Hepatocyte (in vitro differentiated cells): ENCODE results near the gene IGFL2. TPM values are rescaled to one million over a fixed set of nuclear protein-coding genes. Genes with fewer than 3 reads are reported as not detected.

Source experiments
- DNase-seq: peaks from one replicate; pipeline ENCODE4 v3.0.0-alpha.2; 2016; ENCODE audit warnings: low spot score
- H2AFZ ChIP-seq: fragments of 200-600 bp; sonication (generic); 2 replicates; pipeline ENCODE4 v1.6.0; 2016; ENCODE audit warnings: antibody characterized with exemption, mild to moderate bottlenecking
- H3K27ac ChIP-seq: fragments of 200-600 bp; sonication (generic); 2 replicates; pipeline ENCODE4 v1.5.1; 2016; ENCODE audit warnings: mild to moderate bottlenecking
- H3K27me3 ChIP-seq: fragments of 200-600 bp; sonication (generic); 2 replicates; pipeline ENCODE4 v1.6.1; 2016
- H3K36me3 ChIP-seq: fragments of 200-600 bp; sonication (generic); replicated peaks from 2 replicates; pipeline ENCODE4 v1.5.1; 2016; ENCODE audit warnings: low read depth; ENCODE audit not compliant: insufficient read depth
- H3K4me1 ChIP-seq: fragments of 200-600 bp; sonication (generic); 2 replicates; pipeline ENCODE4 v1.5.1; 2016; ENCODE audit warnings: mild to moderate bottlenecking, moderate library complexity; ENCODE audit not compliant: insufficient read depth
- H3K4me2 ChIP-seq: fragments of 200-600 bp; sonication (generic); 2 replicates; pipeline ENCODE4 v1.6.0; 2016
- H3K4me3 ChIP-seq: fragments of 200-600 bp; sonication (generic); 2 replicates; pipeline ENCODE4 v1.5.1; 2016; ENCODE audit warnings: mild to moderate bottlenecking
- H3K79me2 ChIP-seq: fragments of 200-600 bp; sonication (generic); 2 replicates; pipeline ENCODE4 v1.6.0; 2017; ENCODE audit warnings: mild to moderate bottlenecking
- H3K9me2 ChIP-seq: fragments of 200-600 bp; sonication (generic); replicated peaks from 2 replicates; pipeline ENCODE4 v1.6.0; 2017; ENCODE audit warnings: mild to moderate bottlenecking; ENCODE audit not compliant: insufficient read depth
- H3K9me3 ChIP-seq: fragments of 200-600 bp; sonication (generic); 2 replicates; pipeline ENCODE4 v1.5.1; 2016; ENCODE audit warnings: low read depth, mild to moderate bottlenecking
- H4K20me1 ChIP-seq: fragments of 200-600 bp; sonication (generic); 2 replicates; pipeline ENCODE4 v1.6.0; 2016; ENCODE audit warnings: mild to moderate bottlenecking; ENCODE audit not compliant: insufficient read depth, poor library complexity, severe bottlenecking
- EZH2 ChIP-seq: fragments of 200-600 bp; sonication (generic); IDR thresholded peaks from 2 replicates; pipeline ENCODE4 v1.6.1; 2016; ENCODE audit warnings: antibody characterized with exemption, mild to moderate bottlenecking, borderline replicate concordance
- EZH2phosphoT487 ChIP-seq: fragments of 200-600 bp; sonication (generic); IDR thresholded peaks from one replicate; pipeline ENCODE4 v1.6.1; 2018; ENCODE audit warnings: antibody characterized with exemption, mild to moderate bottlenecking, low read depth, moderate library complexity; ENCODE audit not compliant: unreplicated experiment, severe bottlenecking
- WGBS: methylation state at CpG from one replicate; pipeline ENCODE4 v1.1.6; 2016; ENCODE audit warnings: low lambda C conversion rate; ENCODE audit errors: missing lambda C conversion rate; 5-methylcytosine and 5-hydroxymethylcytosine counted together
- polyA plus RNA-seq: library from polyadenylated mRNA; unstranded; fragments of >200 nt; fragmentation: Nextera tagmentation; extraction: Ambion mirVana; gene quantifications from 2 replicates; pipeline ENCODE4 v1.2.1, GENCODE V29; 2016
- total RNA-seq: library from RNA; depleted of rRNA; stranded (reverse); fragments of >200 nt; gene quantifications from 2 replicates; pipeline ENCODE4 v1.2.3, GENCODE V29; 2014
- TF ChIP-seq, protein P1 (sequence below): fragments of 200-600 bp; sonication (generic); IDR thresholded peaks from 2 replicates; pipeline ENCODE4 v1.5.1; 2016; ENCODE audit warnings: antibody characterized with exemption, mild to moderate bottlenecking; ENCODE audit not compliant: poor library complexity

IGFL2 gene
- total and polyA plus RNA-seq, 2 experiments from 2014 or later: 15.2 to 22.9 TPM

DNA sequence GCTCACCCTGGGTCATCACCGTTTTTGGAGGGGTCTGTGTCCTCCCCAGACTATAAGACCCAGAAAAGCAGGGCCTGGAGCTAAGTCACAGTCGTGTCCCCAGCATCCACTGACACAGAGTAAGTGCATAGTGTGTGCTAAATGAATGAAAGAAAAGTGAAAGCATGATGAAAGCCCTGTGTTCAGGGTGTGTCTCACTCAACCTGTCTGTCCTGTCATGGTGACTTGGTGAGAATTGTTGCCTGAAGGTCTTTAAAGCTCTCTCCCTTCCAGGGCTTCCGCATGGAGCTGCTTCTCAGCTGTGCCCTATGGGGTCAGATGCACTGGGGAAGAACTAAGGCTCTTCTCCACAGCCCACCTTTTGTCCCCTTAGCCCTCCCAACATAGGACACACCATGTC, 61.0 kb downstream of the IGFL2 start:
- H3K4me1 ChIP-seq: peaks cover 12% of the 10 kb centered on the region
- no peaks in the 10 kb centered on the region for H3K36me3 ChIP-seq
- H3K79me2 ChIP-seq: no peaks in the 10 kb centered on the region
- H3K4me2 ChIP-seq: no peak overlapping the region
- WGBS: 67% methylated on average over 3 of the region's 3 CpGs
- H3K27ac ChIP-seq: no peak overlapping the region
- no peaks in the 10 kb centered on the region for H3K9me2 ChIP-seq
- H3K9me3 ChIP-seq: no peaks in the 10 kb centered on the region
- H2AFZ ChIP-seq: no peak overlapping the region
- no peaks in the 10 kb centered on the region for H4K20me1 ChIP-seq
- H3K27me3 ChIP-seq: no peaks in the 10 kb centered on the region
- no peak overlapping the region for H3K4me3 ChIP-seq
- no peak for TF ChIP-seq EZH2phosphoT487
- no peak for TF ChIP-seq EZH2
- TF ChIP-seq, protein P1, sequence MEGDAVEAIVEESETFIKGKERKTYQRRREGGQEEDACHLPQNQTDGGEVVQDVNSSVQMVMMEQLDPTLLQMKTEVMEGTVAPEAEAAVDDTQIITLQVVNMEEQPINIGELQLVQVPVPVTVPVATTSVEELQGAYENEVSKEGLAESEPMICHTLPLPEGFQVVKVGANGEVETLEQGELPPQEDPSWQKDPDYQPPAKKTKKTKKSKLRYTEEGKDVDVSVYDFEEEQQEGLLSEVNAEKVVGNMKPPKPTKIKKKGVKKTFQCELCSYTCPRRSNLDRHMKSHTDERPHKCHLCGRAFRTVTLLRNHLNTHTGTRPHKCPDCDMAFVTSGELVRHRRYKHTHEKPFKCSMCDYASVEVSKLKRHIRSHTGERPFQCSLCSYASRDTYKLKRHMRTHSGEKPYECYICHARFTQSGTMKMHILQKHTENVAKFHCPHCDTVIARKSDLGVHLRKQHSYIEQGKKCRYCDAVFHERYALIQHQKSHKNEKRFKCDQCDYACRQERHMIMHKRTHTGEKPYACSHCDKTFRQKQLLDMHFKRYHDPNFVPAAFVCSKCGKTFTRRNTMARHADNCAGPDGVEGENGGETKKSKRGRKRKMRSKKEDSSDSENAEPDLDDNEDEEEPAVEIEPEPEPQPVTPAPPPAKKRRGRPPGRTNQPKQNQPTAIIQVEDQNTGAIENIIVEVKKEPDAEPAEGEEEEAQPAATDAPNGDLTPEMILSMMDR: no peak
- no peak for DNase-seq

DNA sequence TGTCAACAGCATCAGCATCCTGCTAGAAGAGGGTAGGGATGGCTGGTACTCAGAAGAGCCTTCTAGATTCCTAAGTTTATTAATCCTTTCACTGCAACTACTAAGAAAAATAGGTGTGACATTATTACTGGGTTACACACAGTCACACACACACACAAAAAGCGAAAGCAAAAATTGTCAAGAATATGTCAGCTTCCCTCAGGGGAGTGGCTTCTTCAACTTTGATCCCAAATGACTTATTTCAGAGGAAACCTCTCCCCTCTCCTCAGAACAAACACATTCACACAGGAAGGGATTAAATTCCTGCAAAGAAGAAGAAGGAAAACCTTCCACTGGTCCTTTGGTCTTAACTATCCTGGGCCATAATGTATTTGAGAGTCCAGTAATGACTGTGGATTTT, 61.4 kb downstream of the IGFL2 start:
- Histone ChIP-seq H3K36me3 (no peaks in the 10 kb centered on the region), H3K4me3 (no peak overlapping the region), H2AFZ (no peak overlapping the region), H3K9me2 (no peaks in the 10 kb centered on the region), H3K79me2 (no peaks in the 10 kb centered on the region), H3K4me1 (peaks cover 12% of the 10 kb centered on the region), H3K27ac (no peak overlapping the region), H3K4me2 (no peak overlapping the region), H3K27me3 (no peaks in the 10 kb centered on the region), H4K20me1 (no peaks in the 10 kb centered on the region), H3K9me3 (no peaks in the 10 kb centered on the region)
- TF ChIP-seq, protein P1: no peak
- TF ChIP-seq EZH2phosphoT487: no peak
- TF ChIP-seq EZH2: no peak
- 89% methylated on average over 1 of the region's 1 CpG for WGBS
- DNase-seq: no peak

DNA sequence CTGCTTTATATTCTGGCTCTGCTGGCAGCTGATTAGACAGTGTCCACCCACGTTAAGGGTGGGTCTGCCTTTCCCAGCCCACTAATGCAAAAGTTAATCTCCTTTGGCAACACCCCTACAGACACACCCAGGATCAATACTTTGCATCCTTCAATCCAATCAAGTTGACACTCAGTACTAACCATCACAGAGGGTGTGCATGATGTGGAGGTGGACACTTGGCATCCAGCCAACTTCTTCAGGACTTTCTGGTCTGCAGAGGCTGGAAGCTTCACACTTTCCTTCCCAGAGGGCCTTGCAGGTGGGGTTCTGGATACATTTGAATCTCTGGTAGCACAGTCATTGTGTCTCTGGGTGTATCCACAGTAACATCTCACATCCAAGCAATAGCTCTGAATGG, 62.6 kb downstream of the IGFL2 start:
- no peaks in the 10 kb centered on the region for H3K79me2 ChIP-seq
- no peak for DNase-seq
- 50% methylated on average over 1 of the region's 1 CpG for WGBS
- no peaks in the 10 kb centered on the region for H3K36me3 ChIP-seq
- H3K27ac ChIP-seq: peak overlapping the region; percentile 61
- H3K9me3 ChIP-seq: no peaks in the 10 kb centered on the region
- no peak overlapping the region for H3K4me2 ChIP-seq
- no peak overlapping the region for H2AFZ ChIP-seq
- no peaks in the 10 kb centered on the region for H3K27me3 ChIP-seq
- no peaks in the 10 kb centered on the region for H4K20me1 ChIP-seq
- peaks cover 12% of the 10 kb centered on the region for H3K4me1 ChIP-seq
- H3K4me3 ChIP-seq: no peak overlapping the region
- TF ChIP-seq EZH2phosphoT487 (no peak), EZH2 (no peak)
- TF ChIP-seq, protein P1: no peak
- no peaks in the 10 kb centered on the region for H3K9me2 ChIP-seq

Other genes with a start within 250 kb of the IGFL2 start
- gene MYPOP, start 245.6 kb upstream of the IGFL2 start, total RNA-seq: 2.4 and 3.5 TPM in 2 replicates
- gene MYPOP, start 245.6 kb upstream of the IGFL2 start, polyA plus RNA-seq: 2.5 and 3.1 TPM in 2 replicates
- gene NANOS2, start 233.5 kb upstream of the IGFL2 start, total RNA-seq: not detected in 2 replicates
- not detected in 2 replicates for gene NANOS2, start 233.5 kb upstream of the IGFL2 start, polyA plus RNA-seq
- gene NOVA2, start 174.4 kb upstream of the IGFL2 start, total RNA-seq: 0.12 TPM in 1 of 2 replicates, not detected in the other
- 0.08 and 0.16 TPM in 2 replicates for gene NOVA2, start 174.4 kb upstream of the IGFL2 start, polyA plus RNA-seq
- 3.6 and 4.5 TPM in 2 replicates for gene CCDC61, start 152.8 kb upstream of the IGFL2 start, total RNA-seq
- gene CCDC61, start 152.8 kb upstream of the IGFL2 start, polyA plus RNA-seq: 7.3 and 9.8 TPM in 2 replicates
- gene PGLYRP1, start 125.2 kb upstream of the IGFL2 start, total RNA-seq: not detected in 2 replicates
- not detected in 2 replicates for gene PGLYRP1, start 125.2 kb upstream of the IGFL2 start, polyA plus RNA-seq
- gene IGFL4, start 107.2 kb upstream of the IGFL2 start, total RNA-seq: 1.1 and 1.8 TPM in 2 replicates
- gene IGFL4, start 107.2 kb upstream of the IGFL2 start, polyA plus RNA-seq: 0.41 and 0.83 TPM in 2 replicates
- 2.1 and 2.6 TPM in 2 replicates for gene IGFL3, start 23.6 kb upstream of the IGFL2 start, total RNA-seq
- 4.7 and 5.5 TPM in 2 replicates for gene IGFL3, start 23.6 kb upstream of the IGFL2 start, polyA plus RNA-seq
- gene IGFL1, start 81.5 kb downstream of the IGFL2 start, total RNA-seq: not detected in 2 replicates
- gene IGFL1, start 81.5 kb downstream of the IGFL2 start, polyA plus RNA-seq: not detected in 2 replicates
- gene HIF3A, start 148.8 kb downstream of the IGFL2 start, total RNA-seq: 54.6 and 56.8 TPM in 2 replicates
- gene HIF3A, start 148.8 kb downstream of the IGFL2 start, polyA plus RNA-seq: 145 and 149 TPM in 2 replicates
- gene PPP5C, start 198.8 kb downstream of the IGFL2 start, total RNA-seq: 48.6 and 51.2 TPM in 2 replicates
- 67.6 and 68.8 TPM in 2 replicates for gene PPP5C, start 198.8 kb downstream of the IGFL2 start, polyA plus RNA-seq